Stimulated activated naive B cell treated with anti-CD40 and anti-IgM and Interleukin-4, amounts not matched to agents 10 μg/mL and 1 μg/mL and 100 μg/mL, for 72 hours (primary cell): ENCODE data around the gene PCSK6.
"Not testable (repeated sequence)": the region's sequence is repeated elsewhere in the genome, so short reads cannot be mapped to it uniquely, and the experiment has no call there.

Experiments
- ATAC-seq, 2 donors: fragments of 150-1000 bp; cut with Tn5 transposase; replicated peaks; 2 replicates each; pipeline ENCODE4 v1.10.0; 2021; ENCODE audit warnings: moderate library complexity in 1 of 2
- DNase-seq: peaks from one replicate; pipeline ENCODE4 v3.0.0; 2021
- H3K27ac Mint-ChIP-seq: one replicate; pipeline ENCODE4 v1.8.0; 2022; ENCODE audit warnings: mild to moderate bottlenecking, mixed read lengths
- H3K27me3 Mint-ChIP-seq, 2 donors: one replicate each; pipeline ENCODE4 v1.8.0; 2022; ENCODE audit warnings: mixed read lengths in 2 of 2
- H3K36me3 Mint-ChIP-seq, 2 donors: one replicate each; pipeline ENCODE4 v1.8.0; 2022; ENCODE audit warnings: mixed read lengths in 2 of 2, mild to moderate bottlenecking in 1 of 2
- H3K4me1 Mint-ChIP-seq, 2 donors: one replicate each; pipeline ENCODE4 v1.8.0; 2022; ENCODE audit warnings: mixed read lengths in 2 of 2, mild to moderate bottlenecking in 1 of 2
- H3K4me3 Mint-ChIP-seq, 2 donors: one replicate each; pipeline ENCODE4 v1.8.0; 2022; ENCODE audit warnings: mild to moderate bottlenecking in 2 of 2, mixed read lengths in 2 of 2, moderate library complexity in 1 of 2
- H3K9me3 Mint-ChIP-seq, 2 donors: one replicate each; pipeline ENCODE4 v1.8.0; 2022; ENCODE audit warnings: mixed read lengths in 2 of 2, mild to moderate bottlenecking in 1 of 2

The PCSK6 gene

DNA sequence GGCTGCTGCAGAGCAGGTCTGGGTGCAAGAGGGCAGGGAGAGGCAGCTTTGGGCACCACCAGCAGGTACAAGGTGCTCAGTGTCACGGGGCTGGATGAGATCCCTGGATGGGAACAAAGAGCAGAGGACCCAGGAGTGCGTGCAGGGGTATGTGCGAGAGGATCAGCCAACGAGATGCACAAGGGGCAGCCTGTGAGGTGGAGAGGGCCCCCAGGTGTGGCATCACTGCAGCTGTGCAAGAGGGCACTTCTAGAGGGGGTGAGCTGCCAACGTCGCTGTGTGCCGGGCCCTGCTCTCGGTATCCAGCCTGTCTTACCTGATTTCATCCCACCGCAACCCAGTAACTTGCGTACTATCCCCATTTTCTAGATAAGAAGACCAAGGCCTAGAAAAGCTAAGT is 127.1 kb downstream of the PCSK6 start:
- ATAC-seq (no peak), DNase-seq (no peak)
- Mint-ChIP-seq H3K27me3 (peaks cover 16 to 23% of the 10 kb centered on the region in 2 donors), H3K36me3 (no peaks in the 10 kb centered on the region), H3K9me3 (peaks cover 0 to 5% of the 10 kb centered on the region in 2 donors), H3K4me1 (no peaks in the 10 kb centered on the region), H3K27ac (peak overlapping the region; percentile 21), H3K4me3 (no peak overlapping the region)

DNA sequence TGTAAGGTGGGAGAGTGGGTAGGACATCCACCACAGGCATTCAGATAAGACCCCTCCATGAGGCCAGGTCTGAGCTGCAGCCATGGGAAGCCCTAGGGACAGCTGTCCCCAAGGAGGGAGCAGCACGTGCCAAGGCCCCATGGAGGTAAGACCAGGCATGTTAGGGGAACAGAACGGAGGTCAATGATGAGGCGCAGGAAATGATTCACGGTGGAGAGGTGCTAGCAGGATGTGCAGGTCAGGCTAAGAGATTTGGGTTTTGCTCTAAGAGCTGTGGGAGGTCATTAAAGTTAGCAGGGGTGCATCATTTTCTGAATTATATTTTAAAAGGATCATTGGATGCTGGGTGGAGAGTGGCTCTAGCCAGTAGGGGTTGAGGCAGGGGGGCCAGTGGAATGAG is 128.1 kb downstream of the PCSK6 start:
- ATAC-seq (no peak), DNase-seq (no peak)
- Mint-ChIP-seq H3K27ac (no peak overlapping the region), H3K4me1 (no peaks in the 10 kb centered on the region), H3K36me3 (no peaks in the 10 kb centered on the region), H3K4me3 (no peak overlapping the region), H3K9me3 (peaks cover 0 to 5% of the 10 kb centered on the region in 2 donors), H3K27me3 (peaks cover 16 to 23% of the 10 kb centered on the region in 2 donors)

DNA sequence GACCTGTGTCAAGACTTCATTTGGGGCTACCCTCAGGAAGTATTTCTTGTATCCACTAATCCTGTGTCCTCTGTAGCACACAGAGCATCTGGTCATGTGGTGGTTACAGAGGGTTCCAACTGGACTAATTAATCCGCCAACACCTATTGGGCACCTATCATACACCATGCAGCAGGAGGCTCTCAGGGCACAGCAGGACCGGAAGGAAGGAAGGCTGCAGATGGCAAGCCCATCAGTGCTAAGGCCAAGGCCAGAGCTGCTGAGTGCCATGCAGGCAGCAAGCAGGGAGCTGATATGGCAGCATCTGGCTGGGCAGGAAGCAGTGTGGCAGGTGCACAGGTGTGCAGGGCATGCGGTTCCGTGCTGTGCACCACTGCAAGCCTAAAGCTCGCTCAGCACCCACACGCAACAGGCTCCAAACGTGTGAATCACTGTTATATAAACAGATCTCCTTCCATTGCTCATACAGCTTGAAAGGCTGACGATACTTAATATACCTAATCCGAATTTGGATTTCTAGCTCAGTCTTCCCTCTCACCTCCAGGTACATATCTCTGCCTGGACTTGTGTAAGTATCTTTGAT is 130.1 kb downstream of the PCSK6 start:
- Mint-ChIP-seq H3K4me3 (no peak overlapping the region), H3K36me3 (no peaks in the 10 kb centered on the region), H3K27me3 (peaks cover 10 to 33% of the 10 kb centered on the region in 2 donors), H3K9me3 (peaks cover 0 to under 1% of the 10 kb centered on the region in 2 donors), H3K27ac (no peak overlapping the region), H3K4me1 (no peaks in the 10 kb centered on the region)
- no peak for DNase-seq
- ATAC-seq = no peak

DNA sequence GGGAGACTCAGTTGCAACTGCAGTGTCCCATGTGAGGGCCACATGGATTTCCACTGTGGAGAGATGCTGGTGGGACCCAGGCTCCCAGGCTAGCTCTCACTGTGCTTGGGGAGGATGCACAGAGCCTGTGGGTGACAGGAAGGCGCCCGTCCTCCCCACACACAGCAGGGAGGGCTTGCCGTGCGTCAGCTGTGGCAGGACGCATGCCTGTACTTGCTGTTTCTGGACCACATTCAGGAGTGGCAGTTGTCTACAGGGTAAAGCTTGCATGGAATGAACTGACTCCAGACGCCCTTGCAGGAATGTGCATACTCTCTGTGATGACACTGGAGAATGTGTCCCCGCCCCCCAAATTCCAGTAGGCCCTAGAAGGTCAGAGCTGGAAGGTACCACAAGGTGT is 130.6 kb downstream of the PCSK6 start:
- H3K4me3 Mint-ChIP-seq = no peak overlapping the region
- H3K4me1 Mint-ChIP-seq = no peaks in the 10 kb centered on the region
- no peaks in the 10 kb centered on the region for H3K9me3 Mint-ChIP-seq
- peaks cover 10 to 38% of the 10 kb centered on the region in 2 donors for H3K27me3 Mint-ChIP-seq
- no peak for DNase-seq
- no peak for ATAC-seq
- no peak overlapping the region for H3K27ac Mint-ChIP-seq
- H3K36me3 Mint-ChIP-seq = no peaks in the 10 kb centered on the region

DNA sequence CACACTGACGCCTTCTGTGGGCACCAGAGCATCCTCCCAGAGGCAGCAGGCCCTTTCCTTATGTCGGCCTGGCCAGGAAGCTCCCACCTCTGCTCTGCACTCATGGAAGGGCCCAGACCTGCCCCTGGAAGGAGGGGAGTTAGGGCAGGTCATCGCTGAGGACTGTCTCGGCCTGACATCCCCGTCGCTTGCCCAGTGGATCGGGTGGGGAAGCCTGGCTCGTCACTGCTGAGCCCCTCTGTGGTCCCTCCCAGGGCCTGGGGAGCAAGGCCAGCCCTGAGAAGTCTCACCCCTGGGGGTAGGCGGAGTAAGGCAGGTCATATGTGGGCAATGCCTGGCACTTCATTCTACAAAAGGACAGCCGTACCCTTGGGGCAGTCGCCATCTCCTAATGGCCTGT is 131.6 kb downstream of the PCSK6 start:
- Mint-ChIP-seq H3K4me1 (no peaks in the 10 kb centered on the region), H3K27ac (no peak overlapping the region), H3K36me3 (no peaks in the 10 kb centered on the region), H3K4me3 (no peak overlapping the region), H3K9me3 (no peaks in the 10 kb centered on the region), H3K27me3 (peaks cover 12 to 39% of the 10 kb centered on the region in 2 donors)
- ATAC-seq (no peak), DNase-seq (no peak)

DNA sequence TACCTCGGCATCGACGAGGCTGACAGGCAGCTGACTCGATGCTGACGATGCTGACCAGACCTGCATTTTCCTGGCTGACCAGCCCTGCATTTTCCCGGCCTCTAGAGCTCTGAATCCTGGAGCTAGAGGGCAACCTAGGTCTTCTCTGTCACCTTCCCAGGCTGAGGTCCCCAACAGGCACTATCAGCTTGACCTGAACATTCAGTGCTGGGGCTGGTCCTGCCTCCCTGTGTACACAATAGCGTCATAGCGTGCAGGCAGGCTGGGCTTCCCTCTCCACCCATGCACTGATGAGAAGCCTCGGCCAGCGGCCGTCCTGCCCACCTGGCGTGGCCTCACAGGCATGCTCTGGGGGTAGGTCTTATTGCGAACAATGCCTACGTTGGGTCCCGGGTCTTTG is 132.2 kb downstream of the PCSK6 start:
- peaks cover 13 to 34% of the 10 kb centered on the region in 2 donors for H3K27me3 Mint-ChIP-seq
- no peak overlapping the region for H3K4me3 Mint-ChIP-seq
- no peaks in the 10 kb centered on the region for H3K4me1 Mint-ChIP-seq
- H3K27ac Mint-ChIP-seq = no peak overlapping the region
- no peak for ATAC-seq
- H3K9me3 Mint-ChIP-seq = no peaks in the 10 kb centered on the region
- no peaks in the 10 kb centered on the region for H3K36me3 Mint-ChIP-seq
- no peak for DNase-seq

DNA sequence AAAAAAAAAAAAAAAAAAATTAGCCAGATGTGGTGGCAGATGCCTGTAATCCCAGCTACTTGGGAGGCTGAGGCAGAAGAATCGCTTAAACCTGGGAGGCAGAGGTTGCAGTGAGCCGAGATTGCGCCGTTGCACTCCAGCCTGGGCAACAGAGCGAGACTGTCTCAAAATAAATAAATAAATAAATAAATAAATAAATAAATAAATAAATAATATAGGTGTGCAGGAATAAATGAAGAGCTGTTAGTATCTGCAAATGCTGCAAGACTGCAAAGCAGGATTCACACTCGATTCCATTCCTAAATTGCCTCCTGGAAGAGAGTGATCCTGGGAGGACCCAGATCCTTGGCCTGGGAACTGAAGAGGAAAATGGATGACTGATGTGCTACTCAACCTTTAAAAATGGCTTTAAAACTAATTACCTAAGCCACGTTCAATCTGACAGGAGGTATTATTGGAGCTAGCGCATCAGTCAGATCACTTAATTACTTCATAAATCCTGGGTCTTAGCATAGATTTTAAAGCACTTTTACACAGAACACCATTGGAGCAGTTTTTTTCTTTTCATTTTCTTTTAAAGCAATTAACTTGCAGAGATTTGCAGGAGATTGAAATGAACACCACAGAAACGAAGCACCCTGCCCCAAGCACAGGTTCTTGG is 132.9 kb downstream of the PCSK6 start:
- peaks cover 12 to 30% of the 10 kb centered on the region in 2 donors for H3K27me3 Mint-ChIP-seq
- not testable (repeated sequence) for H3K4me1 Mint-ChIP-seq, DNase-seq, H3K27ac Mint-ChIP-seq, H3K9me3 Mint-ChIP-seq, H3K36me3 Mint-ChIP-seq, ATAC-seq, H3K4me3 Mint-ChIP-seq

DNA sequence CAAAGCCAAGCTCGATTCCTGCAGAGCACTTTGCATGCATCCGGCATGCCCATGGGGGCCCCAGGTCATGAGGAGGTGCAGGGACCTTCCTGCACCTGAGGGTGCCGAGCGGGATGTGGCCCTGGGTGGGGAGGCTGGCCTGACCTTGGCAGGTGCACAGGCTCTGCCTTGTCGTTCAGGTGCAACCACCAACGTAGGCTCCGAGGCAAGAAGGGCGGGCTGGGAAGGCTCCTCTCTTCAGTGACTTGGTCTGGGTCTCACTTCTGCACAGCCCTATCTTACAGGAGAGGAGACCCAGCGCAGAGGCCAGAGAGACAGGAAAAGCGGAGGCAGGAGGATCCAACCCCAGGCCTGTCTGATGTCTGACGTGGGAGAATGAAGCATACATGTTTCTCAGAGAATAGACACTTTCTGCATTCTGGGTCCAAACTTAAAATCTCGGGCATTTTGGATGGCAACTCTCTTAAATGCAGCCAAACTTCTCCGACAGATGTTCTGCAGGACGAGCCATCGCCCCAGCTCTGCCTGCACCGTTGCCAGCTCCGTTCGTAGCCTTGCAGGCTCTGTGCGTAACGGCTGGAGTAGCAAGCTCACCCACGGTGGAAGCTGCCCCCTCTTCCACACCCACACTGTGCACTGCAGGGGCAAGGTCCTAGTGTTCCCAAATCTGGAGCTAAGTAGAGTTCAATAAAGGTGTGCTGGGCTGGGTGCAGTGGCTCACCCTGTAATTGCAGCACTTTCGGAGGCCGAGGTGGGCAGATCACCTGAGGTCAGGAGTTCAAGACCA is 133.6 kb downstream of the PCSK6 start:
- Mint-ChIP-seq H3K4me3 (no peak overlapping the region), H3K9me3 (no peaks in the 10 kb centered on the region), H3K27ac (no peak overlapping the region), H3K36me3 (no peaks in the 10 kb centered on the region), H3K4me1 (no peaks in the 10 kb centered on the region), H3K27me3 (peaks cover 10 to 23% of the 10 kb centered on the region in 2 donors)
- DNase-seq (no peak), ATAC-seq (no peak)

DNA sequence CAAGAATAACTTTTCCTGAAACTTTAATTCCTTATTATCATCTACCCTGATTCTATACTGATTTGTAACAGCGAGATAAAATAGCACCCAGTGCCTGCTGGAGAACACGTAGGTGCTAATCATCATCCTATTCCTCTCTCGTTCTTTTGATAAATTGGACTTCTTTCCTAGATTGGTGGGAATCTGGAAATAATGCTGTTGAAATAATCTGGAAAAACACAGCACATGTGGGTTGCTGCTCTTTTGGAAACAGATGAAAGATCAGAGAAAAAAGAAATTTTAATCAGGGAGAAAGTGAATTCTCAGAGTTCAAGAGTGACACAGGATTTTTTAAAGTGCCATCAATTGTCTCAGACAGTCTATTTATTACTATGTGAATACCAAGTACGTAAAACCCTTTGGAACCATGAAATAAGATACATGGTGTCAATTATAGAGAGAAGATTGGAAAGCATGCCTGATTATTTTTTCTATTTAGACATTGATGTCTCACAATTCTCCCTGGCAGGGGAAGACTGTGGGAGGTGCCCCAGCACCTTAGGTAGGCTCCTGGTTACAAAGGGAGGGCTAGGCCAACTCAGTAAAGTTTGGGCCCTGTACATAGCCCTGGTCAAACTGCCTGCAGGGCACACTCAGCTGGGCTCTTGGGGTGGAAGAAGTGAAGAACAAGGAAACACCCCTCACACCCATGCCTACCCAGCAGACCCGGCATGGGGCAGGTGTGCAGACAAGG is 134.4 kb downstream of the PCSK6 start:
- Mint-ChIP-seq H3K4me3 (no peak overlapping the region), H3K9me3 (no peaks in the 10 kb centered on the region), H3K36me3 (no peaks in the 10 kb centered on the region), H3K27ac (no peak overlapping the region), H3K4me1 (no peaks in the 10 kb centered on the region), H3K27me3 (peaks cover 11 to 20% of the 10 kb centered on the region in 2 donors)
- DNase-seq (no peak), ATAC-seq (no peak)

DNA sequence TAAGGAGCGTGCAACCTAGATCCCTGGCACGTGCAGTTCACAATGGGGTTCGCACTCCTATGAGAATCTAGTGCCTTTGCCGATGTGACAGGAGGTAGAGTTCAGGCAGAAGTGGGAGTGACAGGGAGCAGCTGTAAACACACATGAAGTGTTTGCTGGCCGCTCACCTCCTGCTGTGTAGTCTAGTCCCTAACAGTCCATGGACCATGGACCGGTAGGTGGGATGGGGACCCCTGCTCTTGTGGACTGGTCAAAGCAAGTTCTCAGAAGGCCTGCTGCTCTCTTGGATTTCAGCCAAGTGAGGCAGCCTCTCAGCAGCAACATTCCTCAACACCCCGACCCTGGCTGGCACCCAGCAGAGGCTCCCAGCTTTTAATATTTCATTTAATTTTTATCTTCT is 136.3 kb downstream of the PCSK6 start:
- H3K9me3 Mint-ChIP-seq = no peaks in the 10 kb centered on the region
- no peak overlapping the region for H3K4me3 Mint-ChIP-seq
- no peak for ATAC-seq
- H3K27me3 Mint-ChIP-seq = peaks cover 12 to 27% of the 10 kb centered on the region in 2 donors
- H3K4me1 Mint-ChIP-seq = no peaks in the 10 kb centered on the region
- H3K27ac Mint-ChIP-seq = no peak overlapping the region
- no peaks in the 10 kb centered on the region for H3K36me3 Mint-ChIP-seq
- DNase-seq = no peak

DNA sequence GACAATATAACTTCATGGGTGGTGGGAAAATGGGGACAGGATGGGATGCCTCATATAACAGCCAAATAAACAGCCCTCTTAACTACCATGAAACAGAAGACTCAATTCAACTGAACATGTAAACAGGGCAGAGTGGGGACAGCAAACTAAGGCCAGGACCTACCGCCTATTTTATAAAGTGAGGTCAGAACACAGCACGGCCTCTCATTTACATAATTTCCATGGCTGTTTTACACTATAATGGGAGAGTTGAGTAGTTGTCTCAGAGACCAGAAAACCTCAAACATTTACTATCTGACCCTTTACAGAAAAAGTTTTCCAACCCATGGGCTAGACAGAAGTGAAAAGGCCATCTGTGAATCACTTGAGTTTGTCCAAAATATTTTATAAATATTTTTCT is 137.8 kb downstream of the PCSK6 start:
- DNase-seq (no peak), ATAC-seq (peak; percentile 50 to 71)
- Mint-ChIP-seq H3K27me3 (peaks cover 19 to 37% of the 10 kb centered on the region in 2 donors), H3K27ac (no peak overlapping the region), H3K9me3 (no peaks in the 10 kb centered on the region), H3K4me1 (no peaks in the 10 kb centered on the region), H3K36me3 (no peaks in the 10 kb centered on the region), H3K4me3 (no peak overlapping the region)

DNA sequence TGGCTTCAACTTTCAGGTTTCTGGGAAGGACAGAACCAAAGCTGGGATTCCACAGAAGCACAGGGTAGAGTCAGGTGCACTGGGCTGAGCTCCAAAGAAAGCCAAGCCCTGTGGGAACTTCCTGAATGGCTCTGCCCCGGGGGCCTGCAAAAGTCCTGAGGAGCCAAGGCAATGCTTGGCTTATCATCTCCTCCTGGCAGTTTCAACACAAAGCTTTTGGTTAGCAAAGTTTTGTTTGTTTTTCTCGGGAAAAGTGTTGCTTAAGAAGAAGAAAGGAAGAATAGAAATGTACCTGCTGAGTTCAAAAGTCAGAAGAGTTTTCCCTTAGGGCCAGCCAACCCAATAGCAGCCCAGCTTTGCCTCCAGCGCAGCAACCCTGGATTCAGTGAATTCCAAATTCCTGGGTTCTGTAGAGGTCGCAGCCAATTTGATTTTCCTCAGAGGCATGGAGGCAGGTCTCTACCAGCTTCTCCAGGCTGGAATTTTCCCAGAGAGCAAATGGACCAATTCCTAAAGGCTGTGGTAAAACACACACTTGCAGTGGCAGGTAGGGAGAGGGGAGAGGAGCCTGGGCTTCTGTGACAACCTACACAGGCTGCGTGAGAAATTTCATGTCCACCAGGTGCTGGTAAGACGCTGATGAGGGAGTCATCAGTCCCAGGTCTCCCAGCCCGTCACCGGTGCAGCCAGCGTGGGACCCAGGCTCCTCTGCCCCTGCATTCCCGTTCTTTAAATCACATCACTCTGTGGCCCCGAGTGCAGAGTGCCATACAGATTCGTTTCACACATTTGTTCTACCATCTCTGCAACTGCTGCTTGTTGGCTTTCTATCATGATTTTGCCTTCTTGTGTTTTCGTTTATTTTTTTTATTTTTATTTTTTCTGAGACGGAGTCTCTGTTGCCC is 140.2 kb downstream of the PCSK6 start:
- DNase-seq = no peak
- H3K4me1 Mint-ChIP-seq = no peaks in the 10 kb centered on the region
- no peak for ATAC-seq
- no peaks in the 10 kb centered on the region for H3K36me3 Mint-ChIP-seq
- no peaks in the 10 kb centered on the region for H3K9me3 Mint-ChIP-seq
- no peak overlapping the region for H3K27ac Mint-ChIP-seq
- H3K4me3 Mint-ChIP-seq = no peak overlapping the region
- H3K27me3 Mint-ChIP-seq = peaks cover 20 to 39% of the 10 kb centered on the region in 2 donors

DNA sequence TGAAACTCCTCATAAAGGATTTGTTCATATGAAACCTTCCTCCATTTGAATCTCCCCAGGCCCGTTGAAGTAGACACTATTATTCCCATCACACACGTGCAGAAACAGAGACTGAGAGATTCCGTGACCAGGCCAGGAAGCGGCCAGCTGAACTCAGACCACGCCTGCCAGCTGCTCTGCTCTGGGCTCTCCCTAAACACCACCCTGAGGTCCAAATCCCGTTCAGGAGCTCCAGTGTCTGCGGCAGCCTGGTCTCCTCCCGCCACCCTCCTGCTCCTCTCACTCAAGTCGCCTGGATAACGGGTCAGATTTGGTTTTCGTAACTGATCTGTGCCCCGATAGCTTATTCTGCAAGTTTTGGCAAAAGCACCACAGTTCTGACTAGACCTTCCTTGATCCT is 140.9 kb downstream of the PCSK6 start:
- Mint-ChIP-seq H3K36me3 (no peaks in the 10 kb centered on the region), H3K4me1 (no peaks in the 10 kb centered on the region), H3K9me3 (no peaks in the 10 kb centered on the region), H3K27ac (no peak overlapping the region), H3K27me3 (peaks cover 23 to 36% of the 10 kb centered on the region in 2 donors), H3K4me3 (no peak overlapping the region)
- ATAC-seq (no peak), DNase-seq (no peak)

DNA sequence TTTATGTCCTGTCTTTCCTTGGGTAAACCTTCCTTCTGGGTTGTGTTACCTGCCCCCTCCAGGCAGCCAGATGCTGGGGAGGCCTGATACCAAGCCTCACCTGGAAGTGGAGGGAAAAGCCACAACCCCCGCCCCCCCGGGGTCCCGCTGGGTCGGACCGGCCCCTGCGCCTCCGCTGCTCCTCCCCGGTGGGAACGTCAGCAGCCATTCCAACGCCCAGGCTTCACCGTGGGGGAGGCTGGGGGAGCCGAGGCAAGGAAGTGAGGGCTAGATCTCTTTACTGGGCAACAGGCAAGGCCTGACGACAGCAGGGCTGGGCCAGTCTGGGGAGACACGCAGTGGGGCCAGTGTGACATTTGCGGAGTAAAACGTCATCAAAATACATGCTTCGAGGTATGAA is 141.5 kb downstream of the PCSK6 start:
- H3K27ac Mint-ChIP-seq = no peak overlapping the region
- H3K4me1 Mint-ChIP-seq = no peaks in the 10 kb centered on the region
- ATAC-seq = no peak
- no peak for DNase-seq
- H3K4me3 Mint-ChIP-seq = no peak overlapping the region
- no peaks in the 10 kb centered on the region for H3K9me3 Mint-ChIP-seq
- H3K36me3 Mint-ChIP-seq = no peaks in the 10 kb centered on the region
- peaks cover 21 to 34% of the 10 kb centered on the region in 2 donors for H3K27me3 Mint-ChIP-seq
